OCI-M2 (cell line): Measurements from ENCODE around the gene MEX3D.
A peak's percentile ranks its signal among the peaks of the same experiment; 100 is the strongest.
"Not testable (repeated sequence)": the region's sequence is repeated elsewhere in the genome, so short reads cannot be mapped to it uniquely, and the experiment has no call there.

ENCODE experiments used
- DNase-seq: peaks from one replicate; lab custom pipeline; 2025; ENCODE audit not compliant: unreplicated experiment; lab: John Stamatoyannopoulos, UW

MEX3D gene

GRCh38 chr19:1522061-1522460, 46.1 kb downstream of the MEX3D start:
- DNase-seq: no peak

GRCh38 chr19:1521636-1522035, 46.5 kb downstream of the MEX3D start:
- no peak for DNase-seq

- no peak for DNase-seq
These were observed 47.8 kb downstream of the MEX3D start for GRCh38 chr19:1520203-1520780.

GRCh38 chr19:1519802-1520201, 48.3 kb downstream of the MEX3D start:
- DNase-seq: not testable (repeated sequence)

GRCh38 chr19:1518471-1518870, 49.7 kb downstream of the MEX3D start:
- DNase-seq: no peak

- DNase-seq: no peak
These were observed 51.8 kb downstream of the MEX3D start for GRCh38 chr19:1516395-1516753.

- DNase-seq: no peak
These were observed 53.0 kb downstream of the MEX3D start for GRCh38 chr19:1514986-1515721.

GRCh38 chr19:1514295-1514661, 53.8 kb downstream of the MEX3D start:
- DNase-seq: no peak

- no peak for DNase-seq
These were observed 54.4 kb downstream of the MEX3D start for GRCh38 chr19:1513499-1514294.

GRCh38 chr19:1512671-1513498, 55.2 kb downstream of the MEX3D start, which contains the start of gene ADAMTSL5:
ADAMTSL5 (minus strand) TSS chr19:1513019; CDS start chr19:1510943, 2,076 bp downstream.
- no peak for DNase-seq

- no peak for DNase-seq
These were observed 56.5 kb downstream of the MEX3D start for GRCh38 chr19:1511318-1512317.

- no peak for DNase-seq
These were observed 57.3 kb downstream of the MEX3D start for GRCh38 chr19:1510807-1511206.

GRCh38 chr19:1510442-1510806, 57.7 kb downstream of the MEX3D start:
- DNase-seq: no peak

GRCh38 chr19:1509602-1510441, 58.3 kb downstream of the MEX3D start:
- no peak for DNase-seq

GRCh38 chr19:1508507-1508856, 59.6 kb downstream of the MEX3D start:
- DNase-seq: no peak

- DNase-seq: peak; percentile 63
These were observed 60.2 kb downstream of the MEX3D start for GRCh38 chr19:1507763-1508506.

GRCh38 chr19:1507192-1507660, 60.9 kb downstream of the MEX3D start:
- no peak for DNase-seq
